ENCODE measurements around the gene HSDL1.
A peak's percentile ranks its signal among the peaks of the same experiment; 100 is the strongest.

DNA sequence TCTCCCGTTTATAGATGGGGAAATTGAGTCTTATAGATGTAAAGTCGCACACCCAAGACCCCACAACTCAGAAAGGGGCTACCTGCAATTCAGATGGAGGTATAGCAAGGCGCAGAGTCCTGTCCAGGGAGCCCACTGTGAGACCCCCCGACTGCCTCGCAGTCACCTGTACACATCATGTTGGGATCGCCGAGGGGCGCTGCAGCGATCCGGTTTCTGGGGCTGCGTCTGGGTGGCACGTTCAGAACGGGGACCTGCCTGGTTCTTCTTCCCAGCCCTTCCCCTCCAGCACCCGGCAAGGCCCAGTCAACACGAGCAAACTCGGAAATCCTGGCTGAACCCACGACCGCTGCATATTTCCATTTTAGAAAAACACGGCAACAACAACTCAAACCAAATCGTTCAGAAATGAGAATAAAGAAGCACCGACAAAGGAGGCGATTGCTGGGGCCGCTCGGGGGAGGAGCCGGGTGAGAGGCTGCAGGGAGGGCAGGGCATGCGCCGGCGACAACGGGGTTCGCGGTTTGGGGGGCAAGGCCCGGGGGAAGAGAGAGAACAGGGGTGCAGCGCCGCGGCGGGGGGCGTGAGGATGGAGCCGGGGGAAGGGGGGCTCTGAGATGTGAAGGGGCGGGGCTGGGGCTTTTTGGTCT, 643 bp downstream of the HSDL1 start:
- no peak for TF ChIP-seq POLR2A (IDR thresholded peaks at IDR 0.05)
- TF ChIP-seq, protein P1, sequence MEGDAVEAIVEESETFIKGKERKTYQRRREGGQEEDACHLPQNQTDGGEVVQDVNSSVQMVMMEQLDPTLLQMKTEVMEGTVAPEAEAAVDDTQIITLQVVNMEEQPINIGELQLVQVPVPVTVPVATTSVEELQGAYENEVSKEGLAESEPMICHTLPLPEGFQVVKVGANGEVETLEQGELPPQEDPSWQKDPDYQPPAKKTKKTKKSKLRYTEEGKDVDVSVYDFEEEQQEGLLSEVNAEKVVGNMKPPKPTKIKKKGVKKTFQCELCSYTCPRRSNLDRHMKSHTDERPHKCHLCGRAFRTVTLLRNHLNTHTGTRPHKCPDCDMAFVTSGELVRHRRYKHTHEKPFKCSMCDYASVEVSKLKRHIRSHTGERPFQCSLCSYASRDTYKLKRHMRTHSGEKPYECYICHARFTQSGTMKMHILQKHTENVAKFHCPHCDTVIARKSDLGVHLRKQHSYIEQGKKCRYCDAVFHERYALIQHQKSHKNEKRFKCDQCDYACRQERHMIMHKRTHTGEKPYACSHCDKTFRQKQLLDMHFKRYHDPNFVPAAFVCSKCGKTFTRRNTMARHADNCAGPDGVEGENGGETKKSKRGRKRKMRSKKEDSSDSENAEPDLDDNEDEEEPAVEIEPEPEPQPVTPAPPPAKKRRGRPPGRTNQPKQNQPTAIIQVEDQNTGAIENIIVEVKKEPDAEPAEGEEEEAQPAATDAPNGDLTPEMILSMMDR (IDR thresholded peaks at IDR 0.05), result peak in 1 of 4 experiments; percentile 16
- no peak for TF ChIP-seq POLR2AphosphoS5 (IDR thresholded peaks at IDR 0.05)
